IMR-90 (cell line): ENCODE measurements around the gene ZNF277. TPM values are rescaled to one million over a fixed set of nuclear protein-coding genes. Genes with fewer than 3 reads are reported as not detected.

ENCODE experiments used
- ATAC-seq: fragments of 200-7000 bp; cut with Tn5 transposase; 2 replicates; pipeline ENCODE4 v1.9.1; 2020; ENCODE audit warnings: low read depth, mild to moderate bottlenecking, moderate library complexity
- BruUV-seq: library from RNA; stranded (reverse); fragments of 400-500 nt; replicated peaks from 2 replicates; lab custom pipeline; 2021; lab: Mats Ljungman, UMichigan
- CTCF ChIA-PET: fragments of 300-600 bp; formaldehyde crosslinking; extraction: SDS; loops from one replicate; lab custom pipeline; 2021; ENCODE audit warnings: antibody characterized with exemption; lab: Yijun Ruan, JAX
- POLR2A ChIA-PET: fragments of 300-600 bp; sonication (Branson Sonifier 250); formaldehyde crosslinking; loops from one replicate; lab custom pipeline; 2022; ENCODE audit warnings: antibody characterized with exemption; ENCODE audit not compliant: unreplicated experiment; lab: Charles Lee
- DNase-seq: peaks from one replicate; pipeline ENCODE4 v3.0.0; 2013
- H2AFZ ChIP-seq: replicated peaks from 2 replicates; pipeline ENCODE3; 2013; ENCODE audit warnings: low read length, mild to moderate bottlenecking; ENCODE audit not compliant: poor library complexity
- H2AK5ac ChIP-seq: 2 replicates; pipeline ENCODE4 v1.6.1; 2013; ENCODE audit warnings: low read depth, low read length, inconsistent platforms
- H2AK9ac ChIP-seq: replicated peaks from 2 replicates; pipeline ENCODE3; 2013; ENCODE audit warnings: mild to moderate bottlenecking, low read depth, low read length, moderate library complexity; ENCODE audit not compliant: poor library complexity
- H2BK120ac ChIP-seq: 2 replicates; pipeline ENCODE4 v1.6.1; 2013; ENCODE audit warnings: low read depth, low read length, inconsistent platforms
- H2BK15ac ChIP-seq: 3 replicates; pipeline ENCODE4 v1.6.1; 2013; ENCODE audit warnings: low read depth, low read length, inconsistent platforms
- H2BK20ac ChIP-seq: 2 replicates; pipeline ENCODE4 v1.6.1; 2013; ENCODE audit warnings: low read depth, mild to moderate bottlenecking, inconsistent platforms, low read length, moderate library complexity
- H2BK5ac ChIP-seq: 2 replicates; pipeline ENCODE4 v1.6.1; 2013; ENCODE audit warnings: mild to moderate bottlenecking, low read depth, low read length, inconsistent platforms; ENCODE audit not compliant: poor library complexity, severe bottlenecking
- H3K14ac ChIP-seq: replicated peaks from 2 replicates; pipeline ENCODE4 v1.6.1; 2013; ENCODE audit warnings: low read depth, low read length, inconsistent platforms
- H3K18ac ChIP-seq: 2 replicates; pipeline ENCODE4 v1.6.1; 2013; ENCODE audit warnings: low read depth, low read length, control low read depth
- H3K23ac ChIP-seq: 2 replicates; pipeline ENCODE4 v1.6.1; 2013; ENCODE audit warnings: low read depth, low read length, inconsistent platforms
- H3K27ac ChIP-seq: 2 replicates; pipeline ENCODE4 v1.5.1; 2013; ENCODE audit warnings: mild to moderate bottlenecking, control low read depth, low read length; ENCODE audit not compliant: insufficient read depth
- H3K27me3 ChIP-seq: 2 replicates; pipeline ENCODE4 v1.6.1; 2013; ENCODE audit warnings: low read length; ENCODE audit not compliant: control insufficient read depth, insufficient read depth
- H3K36me3 ChIP-seq: 2 replicates; pipeline ENCODE4 v1.6.1; 2013; ENCODE audit warnings: low read length, mixed read lengths; ENCODE audit not compliant: control insufficient read depth, insufficient read depth
- H3K4ac ChIP-seq: 2 replicates; pipeline ENCODE4 v1.6.1; 2013; ENCODE audit warnings: low read depth, low read length, inconsistent platforms
- H3K4me1 ChIP-seq: 2 replicates; pipeline ENCODE4 v1.6.1; 2013; ENCODE audit warnings: low read length, mixed read lengths; ENCODE audit not compliant: control insufficient read depth, insufficient read depth
- H3K4me2 ChIP-seq: 2 replicates; pipeline ENCODE4 v1.6.1; 2013; ENCODE audit warnings: low read depth, mild to moderate bottlenecking, control low read depth, low read length, moderate library complexity
- H3K4me3 ChIP-seq: 2 replicates; pipeline ENCODE4 v1.5.1; 2013; ENCODE audit warnings: low read depth, mild to moderate bottlenecking, control low read depth, low read length, moderate library complexity; ENCODE audit not compliant: insufficient read depth
- H3K56ac ChIP-seq: 2 replicates; pipeline ENCODE4 v1.6.1; 2013; ENCODE audit warnings: low read length, inconsistent platforms; ENCODE audit not compliant: insufficient read depth; ENCODE audit errors: extremely low read depth
- H3K79me1 ChIP-seq, 2 experiments: 2 replicates each; pipeline ENCODE4 v1.6.1; 2013; ENCODE audit warnings: low read length in 2 of 2, inconsistent platforms in 1 of 2, low read depth in 1 of 2
- H3K9ac ChIP-seq: 2 replicates; pipeline ENCODE4 v1.6.1; 2013; ENCODE audit warnings: low read depth, low read length, control low read depth
- H3K9me1 ChIP-seq: 2 replicates; pipeline ENCODE4 v1.6.1; 2013; ENCODE audit warnings: low read length, inconsistent platforms; ENCODE audit not compliant: insufficient read depth
- H3K9me3 ChIP-seq: 2 replicates; pipeline ENCODE4 v1.6.1; 2013; ENCODE audit warnings: low read length; ENCODE audit not compliant: control insufficient read depth, insufficient read depth
- H4K20me1 ChIP-seq: 2 replicates; pipeline ENCODE4 v1.6.1; 2013; ENCODE audit warnings: low read length, inconsistent platforms; ENCODE audit not compliant: insufficient read depth
- H4K5ac ChIP-seq: 2 replicates; pipeline ENCODE4 v1.6.1; 2013; ENCODE audit warnings: mild to moderate bottlenecking, low read depth, low read length, control low read depth
- H4K8ac ChIP-seq, 2 experiments: 2 replicates each; pipeline ENCODE4 v1.6.1; 2013; ENCODE audit warnings: low read depth in 2 of 2, low read length in 2 of 2, control low read depth in 1 of 2, inconsistent platforms in 1 of 2
- H4K91ac ChIP-seq: 2 replicates; pipeline ENCODE4 v1.6.1; 2013; ENCODE audit warnings: low read depth, low read length, inconsistent platforms; ENCODE audit not compliant: insufficient read depth
- CEBPB ChIP-seq: IDR thresholded peaks from 2 replicates; pipeline ENCODE4 v1.6.1; 2012; ENCODE audit warnings: low read depth, low read length, improper control_type of control experiment
- ELK1 ChIP-seq: fragments of 150-350 bp; IDR thresholded peaks from 2 replicates; pipeline ENCODE4 v1.6.1; 2016; ENCODE audit warnings: low read depth, mild to moderate bottlenecking, low read length, moderate library complexity, borderline replicate concordance
- MAFK ChIP-seq: IDR thresholded peaks from 2 replicates; pipeline ENCODE4 v1.6.1; 2012; ENCODE audit warnings: low read depth, low read length, improper control_type of control experiment
- MAZ ChIP-seq: IDR thresholded peaks from 2 replicates; pipeline ENCODE4 v1.6.1; 2012; ENCODE audit warnings: low read depth, mild to moderate bottlenecking, low read length, improper control_type of control experiment, moderate library complexity, borderline replicate concordance
- MXI1 ChIP-seq: IDR thresholded peaks from 2 replicates; pipeline ENCODE4 v1.6.1; 2012; ENCODE audit warnings: low read depth, mild to moderate bottlenecking, low read length, moderate library complexity, borderline replicate concordance
- RCOR1 ChIP-seq: IDR thresholded peaks from 2 replicates; pipeline ENCODE4 v1.6.1; 2012; ENCODE audit warnings: mild to moderate bottlenecking, low read length, improper control_type of control experiment; ENCODE audit not compliant: insufficient replicate concordance
- RFX5 ChIP-seq: IDR thresholded peaks from 2 replicates; pipeline ENCODE4 v1.8.0; 2012; ENCODE audit warnings: low read depth, mild to moderate bottlenecking, low read length, moderate library complexity
- SMC3 ChIP-seq: fragments of 150-350 bp; IDR thresholded peaks from 2 replicates; pipeline ENCODE4 v1.6.1; 2016; ENCODE audit warnings: low read depth, mild to moderate bottlenecking, antibody characterized with exemption, low read length, moderate library complexity
- WGBS, 2 experiments: methylation state at CpG; one replicate each; pipeline versions ENCODE4 v1.1.5 to v1.1.7; 2013; ENCODE audit warnings: missing lambda C conversion rate in 2 of 2; ENCODE audit not compliant: insufficient read length in 1 of 2; ENCODE audit errors: extremely low coverage in 2 of 2; 5-methylcytosine and 5-hydroxymethylcytosine counted together
- dilution Hi-C: fragments of 300-500 bp; cut with HindIII; formaldehyde crosslinking; loops from one replicate; pipeline ENCODE4 v1.14.3; 2018; ENCODE audit warnings: low sequenced_read_pairs; ENCODE audit not compliant: unreplicated experiment
- in situ Hi-C: fragments of 300-500 bp; cut with MboI; formaldehyde crosslinking; loops from 3 replicates; pipeline ENCODE4 v1.14.3; 2019; ENCODE audit warnings: low sequenced_read_pairs, inconsistent platforms, mixed read lengths
- intact Hi-C: fragments of 100-400 bp; cut with micrococcal nuclease; formaldehyde crosslinking; loops from 2 replicates; pipeline ENCODE4 v1.10.0; 2022
- polyA plus RNA-seq, 3 experiments: library from polyadenylated mRNA; depleted of rRNA; stranded (reverse); fragments of >200 nt; gene quantifications; 2 replicates each; pipeline ENCODE4 v1.2.3, GENCODE V29; 2012; ENCODE audit warnings: low replicate concordance in 1 of 3
- total RNA-seq: library from RNA; depleted of rRNA; stranded (reverse); fragments of >200 nt; gene quantifications from 2 replicates; pipeline ENCODE4 v1.2.3, GENCODE V29; 2012

The ZNF277 gene
- total and polyA plus RNA-seq, 2 of the 4 experiments (the other 2 are of a cell fraction), result 7.3 to 21.3 TPM

DNA sequence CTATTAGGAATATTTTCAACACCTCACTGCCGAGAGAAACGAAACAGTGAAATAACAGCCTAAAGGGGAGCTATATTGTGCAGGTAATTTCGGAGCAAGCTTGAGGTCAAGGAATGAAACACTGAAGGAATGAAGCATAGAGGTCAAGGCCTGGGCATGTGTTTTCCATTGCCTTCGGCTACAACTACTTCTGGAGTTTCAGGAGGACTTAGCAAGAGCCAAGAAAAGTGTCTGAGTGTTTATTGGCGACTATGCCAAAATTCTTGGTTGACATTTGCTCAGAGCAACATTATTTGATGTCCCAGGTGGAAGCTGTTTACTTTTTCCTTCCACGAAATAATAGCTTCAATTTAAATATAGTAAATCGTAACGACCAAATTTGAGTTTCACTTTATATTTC lies 154.2 kb downstream of the ZNF277 start:
- Histone ChIP-seq H2BK120ac (no peak overlapping the region), H2BK5ac (no peak overlapping the region), H4K91ac (no peak overlapping the region), H4K8ac (no peak overlapping the region), H3K4me2 (peak overlapping the region; percentile 44; the same call in 1 of the 2 replicates), H3K9ac (no peak overlapping the region), H3K27ac (no peak overlapping the region), H2BK20ac (no peak overlapping the region), H3K18ac (no peak overlapping the region), H2BK15ac (no peak overlapping the region), H3K27me3 (no peaks in the 10 kb centered on the region), H3K14ac (no peak overlapping the region), H2AK9ac (no peak overlapping the region), H3K9me1 (0 out of 2 replicates have a peak, but pooled peaks cover 3% of the 10 kb centered on the region), H3K9me3 (no peaks in the 10 kb centered on the region), H4K5ac (no peak overlapping the region), H2AFZ (no peak overlapping the region), H3K79me1 (no peaks in the 10 kb centered on the region), H4K20me1 (no peaks in the 10 kb centered on the region), H3K4ac (no peak overlapping the region), H3K36me3 (no peaks in the 10 kb centered on the region), H3K4me1 (peaks cover 3% of the 10 kb centered on the region; the same call in 1 of the 2 replicates), H3K56ac (no peak overlapping the region), H3K4me3 (no peak overlapping the region), H3K23ac (0 out of 2 replicates have a peak overlapping the region, but pooled peaks have one; percentile 44), H2AK5ac (no peak overlapping the region)
- WGBS, 2 experiments, result no CpG with 5 or more reads among the region's 8 CpGs
- no TSS peak for BruUV-seq
- intact Hi-C loops (no loop called here), dilution Hi-C loops (no loop called here), in situ Hi-C loops (no loop called here)
- no peak for TF ChIP-seq MAZ
- TF ChIP-seq CEBPB, result no peak
- TF ChIP-seq ELK1, result no peak
- TF ChIP-seq MAFK, result no peak
- TF ChIP-seq RCOR1, result no peak
- TF ChIP-seq SMC3, result no peak
- no peak for TF ChIP-seq RFX5
- no peak for TF ChIP-seq MXI1
- no peak for ATAC-seq
- CTCF ChIA-PET, result no interaction called here
- no peak for DNase-seq
- POLR2A ChIA-PET, result no interaction called here
